HG02571 (cell line): ENCODE data around the gene CCNF.
"Not testable (repeated sequence)": the region's sequence is repeated elsewhere in the genome, so short reads cannot be mapped to it uniquely, and the experiment has no call there.

Experiments used
- ATAC-seq: cut with Tn5 transposase; IDR thresholded peaks from one replicate; pipeline ENCODE4 v1.9.1; 2021; ENCODE audit warnings: mild to moderate bottlenecking, moderate library complexity; ENCODE audit not compliant: unreplicated experiment

The CCNF gene

GRCh38 chr16:2427526-2427925 lies 1.7 kb upstream of the CCNF start:
- ATAC-seq, result no peak

GRCh38 chr16:2428051-2428783 lies 1.0 kb upstream of the CCNF start:
- no peak for ATAC-seq

GRCh38 chr16:2428784-2429033 lies 538 bp upstream of the CCNF start:
- no peak for ATAC-seq

DNA sequence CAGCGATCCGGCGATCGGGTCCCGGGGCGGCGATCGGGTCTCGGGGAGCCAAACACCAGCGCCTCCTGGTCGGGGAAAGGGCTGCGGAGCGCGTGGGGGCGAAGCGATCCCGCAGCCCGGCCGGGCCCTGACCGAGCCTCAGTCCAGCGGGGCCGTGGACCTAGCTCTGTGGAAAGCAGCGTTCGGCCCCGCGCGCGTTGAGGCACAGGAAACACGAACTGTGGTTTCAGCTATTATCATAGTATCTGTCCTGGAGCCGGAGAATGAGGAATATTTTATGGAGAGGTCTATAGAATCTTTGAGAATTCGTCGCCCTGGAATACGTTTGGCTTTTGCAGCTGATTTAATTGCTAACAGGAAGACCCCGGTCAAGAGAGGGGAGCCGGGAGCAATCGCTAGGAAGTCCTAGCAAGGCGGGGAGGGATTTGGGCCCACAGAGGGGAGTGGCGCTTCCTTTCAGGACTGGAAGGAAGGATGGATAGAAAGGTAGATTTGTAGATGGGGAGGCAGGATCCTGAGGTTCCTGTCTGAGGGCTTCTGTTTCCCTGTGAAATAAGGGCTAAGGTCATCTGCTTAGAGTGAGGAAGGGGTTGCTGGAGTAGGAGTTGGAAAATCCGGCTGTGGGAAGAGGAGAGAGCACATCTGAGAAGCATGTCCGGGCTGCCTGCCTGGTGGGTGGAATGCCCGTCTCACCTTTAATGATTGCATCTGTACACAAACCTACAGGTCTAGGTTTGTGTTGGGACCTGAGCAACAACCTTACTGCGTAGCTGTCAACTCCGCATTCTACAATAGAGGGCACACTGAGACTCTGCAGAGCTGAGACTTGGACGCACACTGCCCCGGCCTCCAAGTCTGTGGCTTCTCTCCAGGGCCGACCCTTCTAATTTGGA lies 770 bp downstream of the CCNF start:
- no peak for ATAC-seq

GRCh38 chr16:2432286-2432685 lies 3.0 kb downstream of the CCNF start:
- no peak for ATAC-seq

DNA sequence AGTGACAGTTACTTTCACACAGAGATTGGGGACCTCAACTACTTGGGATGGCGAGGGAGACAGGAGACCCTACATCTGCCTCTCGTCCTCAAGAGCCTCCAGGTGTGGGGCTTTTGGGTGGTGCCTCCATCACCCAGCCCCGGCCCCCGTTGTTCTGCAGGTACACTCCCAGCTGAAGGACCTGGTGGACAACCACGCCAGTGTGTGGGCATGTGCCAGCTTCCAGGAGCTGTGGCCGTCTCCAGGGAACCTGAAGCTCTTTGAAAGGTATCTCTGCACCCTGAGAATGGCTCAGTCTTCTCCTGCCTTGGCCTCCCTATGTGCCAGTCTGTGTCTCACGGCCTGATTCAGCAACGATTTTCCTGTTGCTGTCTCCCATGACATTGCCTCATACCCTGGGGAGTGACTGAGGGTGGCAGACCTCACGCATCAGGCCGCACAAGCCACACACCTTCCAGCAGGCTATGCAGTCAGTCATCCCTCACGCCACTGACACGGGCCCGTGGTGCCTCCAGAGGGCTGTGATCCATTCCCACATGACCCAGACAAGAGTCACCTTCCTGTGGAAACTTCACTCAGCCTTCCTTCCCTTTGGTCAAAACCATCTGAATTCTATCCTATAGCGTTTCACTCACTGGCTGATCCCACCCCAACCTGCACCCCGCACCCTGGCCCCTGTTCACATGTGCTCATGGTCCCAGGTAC lies 3.7 kb downstream of the CCNF start:
- no peak for ATAC-seq

DNA sequence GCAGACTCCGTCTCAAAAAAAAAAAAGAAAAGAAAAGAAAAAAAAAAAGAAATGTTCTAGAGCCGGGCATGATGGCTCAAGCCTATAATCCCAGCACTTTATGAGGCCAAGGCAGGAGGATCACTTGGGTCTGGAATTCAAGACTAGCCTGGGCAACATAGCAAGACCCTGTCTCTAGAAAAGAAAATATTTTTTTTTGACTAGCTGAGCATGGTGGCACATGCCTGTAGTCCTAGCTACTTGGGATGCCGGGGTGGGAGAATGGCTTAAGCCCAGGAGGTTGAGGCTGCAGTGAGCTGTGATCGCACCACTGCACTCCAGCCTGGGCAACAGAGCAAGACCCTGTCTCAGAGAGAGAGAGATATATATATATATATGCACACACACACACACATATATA lies 6.0 kb downstream of the CCNF start:
- not testable (repeated sequence) for ATAC-seq

DNA sequence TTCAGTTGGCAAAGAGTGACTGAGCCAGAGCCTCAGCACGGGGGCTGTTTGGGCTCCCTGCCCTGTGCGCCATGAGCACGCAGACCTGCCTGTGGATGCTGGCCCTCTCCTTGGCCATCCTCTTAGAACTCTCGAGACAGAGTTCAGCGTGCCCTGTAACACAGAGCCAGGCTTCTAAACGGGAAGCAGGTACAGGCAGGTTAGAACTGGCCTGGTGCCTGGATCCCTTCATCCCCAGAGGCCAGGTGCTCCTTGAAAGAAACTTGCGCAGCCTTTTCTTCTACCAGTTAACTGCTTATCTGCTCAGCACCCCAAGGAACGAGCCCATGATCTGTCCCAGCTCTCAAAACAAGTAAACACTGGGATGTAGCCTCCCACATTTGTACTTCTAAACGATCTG lies 6.9 kb downstream of the CCNF start:
- no peak for ATAC-seq

DNA sequence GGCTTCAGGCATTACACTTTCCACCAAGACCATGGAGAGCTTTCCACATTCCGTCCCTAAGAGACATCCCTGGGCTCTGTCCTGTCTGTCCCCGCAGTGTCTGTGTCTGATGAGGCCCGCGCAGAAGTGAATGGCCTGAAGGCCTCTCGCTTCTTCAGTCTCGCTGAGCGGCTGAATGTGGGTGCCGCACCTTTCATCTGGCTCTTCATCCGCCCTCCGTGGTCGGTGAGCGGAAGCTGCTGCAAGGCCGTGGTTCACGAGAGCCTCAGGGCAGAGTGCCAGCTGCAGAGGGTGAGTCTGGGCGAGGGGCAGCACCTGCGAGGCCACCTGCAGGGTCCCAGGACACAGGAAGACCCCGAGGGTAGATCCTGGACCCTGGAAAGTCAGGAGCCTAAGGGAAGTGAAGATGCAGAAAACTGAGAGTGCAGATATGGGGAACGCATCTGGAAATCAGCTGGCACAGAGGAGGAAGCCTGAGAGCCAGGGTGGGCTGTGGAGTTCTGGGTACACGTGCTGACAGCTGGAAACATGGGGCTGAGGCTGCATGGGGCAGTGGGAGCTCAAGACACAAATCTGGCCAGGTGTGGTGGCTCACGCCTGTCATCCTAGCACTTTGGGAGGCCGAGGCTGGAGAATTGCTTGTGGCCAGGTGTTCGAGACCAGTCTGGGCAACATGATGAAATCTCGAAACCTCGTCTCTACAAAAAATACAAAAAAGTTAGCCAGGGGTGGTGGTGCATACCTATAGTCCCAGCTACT lies 8.0 kb downstream of the CCNF start:
- no peak for ATAC-seq

DNA sequence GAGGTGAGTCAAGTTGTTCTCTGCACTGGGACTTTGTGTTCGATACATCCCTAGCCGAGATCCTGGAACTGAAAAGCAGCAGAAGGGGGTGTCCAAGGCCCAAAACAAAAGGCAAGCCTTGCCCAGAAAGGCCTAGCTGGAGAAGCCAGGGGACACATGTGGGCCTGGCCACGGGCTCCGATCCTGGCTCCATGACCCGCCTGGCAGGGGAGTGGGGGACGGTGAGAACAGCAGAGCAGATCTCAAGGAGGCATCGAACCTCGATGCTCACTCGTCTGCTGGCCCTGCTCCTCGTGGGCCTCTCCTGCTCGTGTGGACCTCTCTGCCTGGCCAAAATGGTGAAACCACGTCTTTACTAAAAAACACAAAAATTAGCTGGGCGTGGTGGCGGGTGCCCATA lies 8.9 kb downstream of the CCNF start:
- no peak for ATAC-seq

GRCh38 chr16:2439598-2439997 lies 10.4 kb downstream of the CCNF start:
- no peak for ATAC-seq

DNA sequence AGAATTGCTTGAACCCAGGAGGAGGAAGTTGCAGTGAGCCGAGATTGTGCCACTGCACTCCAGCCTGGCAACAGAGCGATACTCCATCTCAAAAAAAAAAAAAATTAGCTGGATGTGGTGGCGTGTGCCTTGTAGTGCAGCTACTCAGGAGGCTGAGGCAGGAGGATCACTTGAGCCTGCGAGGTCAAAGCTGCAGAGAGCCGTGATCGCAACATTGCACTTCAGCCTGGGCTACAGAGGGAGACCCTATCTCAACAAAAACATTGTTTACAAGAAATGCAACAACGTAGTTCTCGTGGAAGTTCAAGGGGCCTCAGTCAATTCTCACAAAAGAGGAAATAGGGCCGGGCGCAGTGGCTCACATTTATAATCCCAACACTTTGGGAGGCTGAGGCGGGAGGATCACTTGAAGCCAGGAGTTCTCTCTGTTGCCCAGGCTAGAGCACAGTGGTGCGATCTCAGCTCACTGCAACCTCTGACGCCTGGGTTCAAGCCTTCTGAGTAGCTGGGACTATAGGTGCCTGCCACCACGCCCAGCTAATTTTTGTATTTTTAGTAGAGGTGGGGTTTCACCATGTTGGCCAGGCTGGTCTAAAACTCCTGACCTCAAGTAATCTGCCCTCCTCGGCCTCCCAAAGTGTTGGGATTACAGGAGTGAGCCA lies 12.0 kb downstream of the CCNF start:
- not testable (repeated sequence) for ATAC-seq

DNA sequence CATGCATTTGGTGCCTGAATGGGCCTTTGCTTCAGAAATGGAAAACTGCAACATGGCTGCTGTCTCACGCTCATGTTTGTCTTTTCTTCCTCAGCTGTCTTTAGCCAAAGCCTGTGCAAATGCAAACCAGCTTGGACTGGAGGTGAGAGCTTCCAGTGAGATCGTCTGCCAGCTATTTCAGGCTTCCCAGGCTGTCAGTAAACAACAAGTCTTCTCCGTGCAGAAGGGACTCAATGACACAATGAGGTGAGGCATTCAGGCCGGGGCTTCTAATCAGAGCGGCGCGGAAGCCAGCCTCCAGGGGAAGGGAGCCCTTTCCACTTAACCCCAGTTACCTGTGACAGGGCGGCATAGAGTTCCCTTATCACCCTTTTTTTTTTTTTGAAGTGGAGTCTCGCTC lies 14.3 kb downstream of the CCNF start:
- ATAC-seq, result no peak

- no peak for ATAC-seq
These were observed 18.8 kb downstream of the CCNF start for GRCh38 chr16:2447920-2448583.

- ATAC-seq, result no peak
These were observed 19.9 kb downstream of the CCNF start for GRCh38 chr16:2449118-2449517.

- no peak for ATAC-seq
These were observed 21.3 kb downstream of the CCNF start for GRCh38 chr16:2450535-2450934.

DNA sequence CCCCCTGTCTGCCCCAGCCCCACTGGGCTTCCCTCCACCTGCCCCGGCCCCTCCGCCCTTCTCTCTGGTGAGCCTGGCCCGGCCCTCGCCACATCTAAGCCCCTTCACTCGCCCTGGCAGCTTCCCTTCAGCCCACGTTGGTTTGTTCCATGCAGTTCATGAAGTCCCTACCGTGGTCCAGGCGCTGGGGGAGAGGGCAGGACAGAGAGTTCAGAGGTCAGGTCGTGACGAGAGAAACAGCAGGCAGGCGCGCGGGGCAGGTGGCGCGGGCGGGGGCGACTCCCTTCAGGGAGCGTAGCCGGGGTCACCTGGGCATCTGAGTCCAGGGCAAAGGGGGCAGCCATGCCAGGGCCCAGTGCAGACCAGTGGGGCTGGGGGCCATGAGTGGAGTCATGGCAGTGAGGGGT lies 21.7 kb downstream of the CCNF start:
- no peak for ATAC-seq

DNA sequence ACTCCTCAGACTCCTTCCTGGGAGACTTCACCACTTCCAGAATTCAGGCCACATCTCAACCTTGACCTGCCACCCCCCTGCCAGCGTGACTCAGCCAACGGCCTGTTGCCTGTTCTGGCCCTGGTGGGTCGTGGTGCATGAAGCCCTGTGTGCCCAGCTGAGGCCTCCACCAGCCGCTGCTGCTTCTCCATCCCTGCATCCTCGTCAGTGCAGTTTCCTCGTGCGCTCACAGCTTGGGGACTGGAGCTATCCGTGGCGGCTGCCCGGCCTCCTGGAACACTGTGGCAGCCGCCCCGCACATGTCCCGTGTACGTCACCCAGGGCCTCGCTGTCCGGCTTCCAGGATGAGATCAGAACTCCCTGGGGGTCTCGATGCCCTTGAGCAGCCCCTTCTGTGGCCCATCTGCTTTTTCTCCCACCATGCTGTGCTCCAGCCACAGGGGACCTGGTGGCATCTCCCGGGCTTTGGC lies 22.6 kb downstream of the CCNF start:
- no peak for ATAC-seq

- no peak for ATAC-seq
These were observed 23.4 kb downstream of the CCNF start for GRCh38 chr16:2452650-2453049.
